Stimulated activated CD8-positive, alpha-beta memory T cell treated with anti-CD3 and anti-CD28 coated beads, Interleukin-7, amount 100 ng/mL, for 48 hours (primary cell): ENCODE data around the gene CABCOCO1.
A peak's percentile ranks its signal among the peaks of the same experiment; 100 is the strongest.

Experiments
- DNase-seq, 2 donors: peaks; one replicate each; pipeline ENCODE4 v3.0.0-alpha.2; 2020; ENCODE audit warnings: low read depth in 1 of 2; ENCODE audit errors: extremely low read depth in 1 of 2

Gene CABCOCO1

DNA sequence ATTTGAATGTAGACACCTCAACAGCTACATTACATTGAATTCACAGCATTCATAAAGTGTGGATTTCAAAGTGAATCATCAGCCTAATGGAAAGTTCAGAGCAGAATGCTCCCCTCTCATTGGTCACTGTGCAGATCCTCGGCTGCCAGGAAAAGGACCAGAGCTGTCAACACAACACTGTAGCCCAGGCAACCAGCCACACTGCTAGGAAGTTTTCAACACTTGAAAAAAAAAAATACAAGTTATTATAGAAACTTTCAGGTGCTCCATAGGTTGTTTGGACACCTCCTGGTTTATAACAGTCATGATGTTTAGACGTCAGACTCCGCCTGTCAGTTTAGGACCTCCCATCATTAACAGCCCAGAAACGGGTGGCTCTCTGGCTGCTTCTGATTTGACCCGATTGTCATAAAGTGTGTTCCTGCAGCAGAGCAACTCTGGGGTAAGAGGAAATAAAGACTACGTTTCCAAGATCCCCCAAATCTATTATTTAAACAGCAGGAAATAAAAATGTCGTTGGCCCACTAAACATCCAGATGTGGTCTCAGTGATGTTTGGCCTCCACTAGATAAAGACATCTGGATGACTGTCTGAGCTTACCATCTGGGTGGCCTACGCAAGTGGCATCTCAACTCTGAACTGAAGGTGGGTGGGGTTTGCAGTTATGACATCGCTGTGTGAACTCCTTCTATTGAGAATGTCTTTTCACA, 117.4 kb downstream of the CABCOCO1 start:
- DNase-seq: peak; percentile 15 to 18

DNA sequence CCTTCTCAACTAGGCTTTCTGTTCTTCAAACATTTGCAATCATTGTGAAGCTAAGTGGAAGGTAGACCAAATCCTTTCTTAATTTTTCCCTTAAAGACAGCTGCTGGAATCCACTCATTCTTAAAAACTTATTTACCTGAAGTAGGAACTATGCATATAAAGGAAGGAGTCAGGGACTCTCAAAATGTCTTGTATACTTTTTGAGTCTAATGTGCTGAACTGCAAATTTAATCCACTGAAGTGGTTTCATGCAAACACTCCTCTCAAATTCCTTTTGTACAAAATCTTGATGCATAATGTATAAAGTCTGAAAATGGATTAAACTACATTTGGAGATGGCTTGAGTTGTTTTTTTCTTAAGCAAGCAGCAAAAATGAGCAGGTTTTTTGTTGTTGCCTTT, 118.0 kb downstream of the CABCOCO1 start:
- DNase-seq: no peak

DNA sequence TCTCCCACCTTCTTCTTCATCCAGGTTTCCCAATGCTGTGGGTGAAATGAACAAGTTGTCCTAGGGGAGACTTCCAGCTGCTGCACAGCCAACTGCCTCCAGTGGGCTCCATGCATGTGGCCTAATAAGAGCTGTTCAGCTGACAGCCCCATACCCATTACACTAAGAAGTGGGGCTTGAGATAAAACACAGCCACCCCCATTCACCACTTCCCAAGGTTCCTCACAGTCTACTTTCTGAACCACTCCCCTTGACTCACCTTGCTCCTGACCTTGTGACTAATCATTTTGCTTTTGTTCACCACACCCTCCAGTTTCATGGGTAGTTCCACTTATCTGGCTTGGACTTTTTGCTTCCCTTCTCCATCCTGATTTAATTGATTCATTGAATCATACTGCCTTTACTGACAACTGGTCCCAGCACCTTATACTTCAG, 119.3 kb downstream of the CABCOCO1 start:
- peak in 1 of 2 donors; percentile 27 for DNase-seq

GRCh38 chr10:61784354-61785133, 121.8 kb downstream of the CABCOCO1 start:
- DNase-seq: peak in 1 of 2 donors; percentile 51

DNA sequence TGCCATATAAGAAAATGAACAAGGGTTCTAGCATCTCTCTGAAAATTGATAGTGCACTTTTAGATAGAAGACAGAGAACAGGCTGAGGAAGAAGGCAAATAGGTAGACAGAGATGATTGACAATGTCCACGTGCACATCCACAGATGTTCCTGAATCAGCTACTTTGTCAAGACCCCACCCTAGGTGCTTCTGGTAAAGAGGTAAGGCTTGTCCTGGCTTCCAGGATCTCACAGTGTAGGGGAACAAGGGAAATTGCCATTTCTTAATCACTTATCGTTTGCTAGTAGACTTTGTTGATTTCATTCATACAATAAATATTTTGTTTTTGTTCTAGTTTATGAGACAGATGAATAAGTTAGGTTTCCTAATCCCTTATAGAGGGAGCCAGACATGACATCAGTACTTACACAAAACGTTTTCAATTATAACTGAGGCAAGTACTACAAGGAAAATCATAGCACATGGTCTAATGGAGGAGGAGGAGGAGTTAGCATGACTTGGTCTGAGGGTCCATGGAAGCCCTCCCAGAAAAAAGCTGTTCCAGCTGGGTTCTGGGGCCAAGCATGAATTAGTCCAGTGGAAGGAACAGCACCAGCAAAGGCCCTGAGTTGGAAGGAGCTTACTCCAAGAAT, 122.9 kb downstream of the CABCOCO1 start:
- DNase-seq: no peak

DNA sequence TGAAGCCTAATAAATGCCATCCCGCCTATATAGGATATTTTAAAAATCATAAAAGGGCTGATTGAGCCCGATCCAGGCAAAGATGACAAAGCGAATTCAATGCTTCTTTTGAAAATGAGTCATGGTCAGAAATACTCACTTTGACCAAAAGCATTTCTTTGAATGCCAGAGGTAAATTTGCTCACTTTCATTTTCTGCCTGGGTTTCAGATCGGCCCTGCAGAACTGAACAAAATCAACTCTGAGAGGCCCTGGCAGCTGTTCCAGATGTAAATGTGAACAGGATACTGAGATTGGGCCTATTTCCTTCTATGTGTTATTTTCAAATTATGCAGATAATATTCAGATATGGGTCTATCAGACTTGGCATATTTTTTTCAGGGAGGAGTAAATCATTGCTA, 124.0 kb downstream of the CABCOCO1 start:
- peak in 1 of 2 donors; percentile 23 for DNase-seq

- no peak for DNase-seq
Observed at GRCh38 chr10:61787170-61787569, 124.4 kb downstream of the CABCOCO1 start.

DNA sequence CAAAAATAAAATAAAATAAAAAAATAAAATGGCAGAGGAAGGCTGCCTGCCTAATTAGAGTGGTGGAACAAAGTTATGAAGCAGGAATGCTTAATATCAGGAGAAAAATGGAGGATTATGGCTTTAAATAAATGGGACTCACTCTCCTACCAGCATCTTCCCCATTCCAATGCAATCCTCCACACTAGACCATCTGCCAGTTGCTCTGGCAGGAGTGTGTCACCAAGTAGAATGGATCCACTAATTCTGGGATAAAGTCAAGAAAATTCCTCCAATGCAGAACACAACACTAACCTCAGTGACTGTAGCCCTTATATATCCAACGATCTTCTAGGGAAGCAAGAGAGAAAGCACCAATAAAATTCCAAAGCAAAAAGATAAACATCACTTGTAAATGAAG, 126.3 kb downstream of the CABCOCO1 start:
- DNase-seq: no peak

GRCh38 chr10:61791216-61791615, 128.5 kb downstream of the CABCOCO1 start:
- no peak for DNase-seq

GRCh38 chr10:61792097-61792716, 129.5 kb downstream of the CABCOCO1 start:
- no peak for DNase-seq

DNA sequence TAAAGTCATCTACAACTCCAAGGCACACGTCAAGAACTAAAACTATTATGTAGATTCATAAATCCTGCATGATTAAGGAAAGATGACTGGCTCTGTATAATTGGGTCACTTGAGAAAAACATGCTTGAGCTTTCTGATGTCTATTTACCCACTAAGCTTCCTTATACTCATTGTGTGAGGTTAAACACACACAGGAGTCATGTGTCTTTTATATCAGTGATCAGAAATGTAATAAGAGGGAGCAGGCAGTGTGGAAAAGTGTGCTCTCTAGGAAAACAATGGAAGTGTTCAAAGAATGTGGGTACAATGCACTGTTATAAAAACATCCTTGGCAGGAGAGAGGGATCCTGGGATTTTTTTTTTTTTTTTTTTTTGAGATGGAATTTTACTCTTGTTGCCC, 130.2 kb downstream of the CABCOCO1 start:
- no peak for DNase-seq

DNA sequence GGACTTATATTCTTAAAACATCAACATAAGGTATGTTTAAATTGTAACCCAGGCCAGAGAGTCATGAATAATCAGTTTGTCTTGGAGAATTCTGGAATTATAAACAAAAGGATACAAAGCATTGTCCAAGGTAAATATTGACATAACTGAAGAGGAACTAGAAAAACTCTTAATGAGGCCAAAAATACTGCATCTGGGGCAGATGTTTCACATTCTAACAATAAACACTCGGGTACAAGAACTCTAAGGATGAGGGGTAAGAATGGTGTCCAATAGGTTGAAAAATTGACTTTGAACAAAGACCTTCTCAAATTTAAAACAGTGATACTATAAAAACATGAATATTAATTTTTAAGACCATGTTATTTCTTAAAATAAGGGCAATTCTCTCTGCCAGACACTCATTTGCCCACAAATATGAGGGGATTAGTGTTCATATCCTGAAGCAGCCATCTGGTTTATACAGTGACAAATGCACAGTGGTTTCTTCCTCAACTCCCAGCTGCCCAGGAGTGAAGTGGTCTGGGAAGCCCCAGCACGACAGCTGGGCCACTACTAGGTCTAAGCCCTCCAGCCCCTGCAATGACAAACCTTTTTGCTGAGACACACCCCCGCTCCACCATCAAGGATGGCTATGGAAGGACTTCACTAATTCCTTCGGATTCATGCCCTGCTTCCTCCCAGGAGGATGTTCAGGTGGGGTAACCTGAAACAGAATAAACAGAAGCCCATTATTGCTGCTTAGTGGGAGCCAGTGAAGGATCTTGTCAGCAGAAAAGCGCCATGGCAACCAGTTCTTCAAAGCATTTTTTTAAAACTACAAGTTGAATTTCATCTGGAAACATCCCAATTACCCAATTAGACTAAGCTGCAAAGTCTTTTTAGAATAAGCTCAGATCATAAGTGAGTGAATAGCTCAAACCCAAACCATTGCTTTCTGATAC, 131.3 kb downstream of the CABCOCO1 start:
- DNase-seq: no peak

DNA sequence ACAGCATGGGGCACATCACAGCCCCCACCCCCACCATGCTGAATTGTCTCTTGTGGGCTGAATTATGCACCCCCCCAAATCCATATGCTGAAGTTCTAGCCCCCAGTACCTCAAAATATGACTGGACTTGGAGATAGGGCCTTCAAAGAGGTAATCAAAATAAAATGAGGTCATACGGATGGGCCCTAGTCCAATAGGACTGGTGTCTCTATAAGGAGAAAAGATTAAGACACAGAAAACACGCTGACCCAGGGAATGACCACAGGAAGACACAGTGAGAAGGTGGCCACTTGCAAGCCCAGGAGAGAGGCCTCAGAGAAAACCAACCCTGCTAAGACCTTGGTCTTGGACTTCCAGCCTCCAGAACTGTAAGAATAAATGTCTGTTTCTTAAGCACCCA, 132.4 kb downstream of the CABCOCO1 start:
- no peak for DNase-seq

GRCh38 chr10:61795551-61795950, 132.8 kb downstream of the CABCOCO1 start:
- DNase-seq: no peak

GRCh38 chr10:61796785-61797184, 134.1 kb downstream of the CABCOCO1 start:
- DNase-seq: no peak

DNA sequence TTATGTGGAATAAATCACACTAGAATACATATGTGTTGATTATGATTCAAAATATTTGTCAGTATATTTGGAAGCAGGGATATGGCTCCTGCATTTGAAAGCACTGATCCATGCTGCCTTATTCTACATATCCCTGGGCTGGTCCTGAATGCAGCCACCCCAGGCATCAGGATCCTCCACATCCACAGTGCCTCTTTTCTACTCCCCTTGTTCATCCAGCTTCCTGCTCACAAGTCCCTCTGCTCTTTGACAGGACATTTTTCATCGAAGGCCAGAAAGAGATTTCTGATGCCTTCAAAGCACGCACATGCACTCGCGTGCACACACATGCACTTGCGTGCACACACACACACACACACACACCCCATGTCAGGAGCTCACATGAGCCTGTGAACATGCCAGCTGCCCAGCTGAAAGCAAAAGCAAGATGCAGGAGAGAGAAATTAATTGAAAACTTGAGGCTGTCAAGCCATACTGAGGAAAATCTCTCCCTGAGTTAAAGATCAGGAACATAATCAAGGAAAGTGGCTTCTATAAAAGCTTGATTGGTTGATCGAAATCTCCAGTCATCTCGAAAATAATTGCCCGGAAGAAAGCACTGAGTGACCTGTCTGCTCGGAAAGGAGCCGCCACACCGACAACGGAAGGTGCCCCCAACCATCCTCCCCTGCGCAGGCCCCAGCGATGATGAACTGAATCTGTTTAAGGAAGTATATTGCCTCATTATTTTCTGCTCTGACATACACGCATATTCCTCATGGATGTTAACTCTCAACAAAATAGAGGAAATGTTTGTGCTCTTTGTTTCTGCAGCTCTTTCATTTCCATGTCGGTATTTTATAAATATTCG, 134.8 kb downstream of the CABCOCO1 start:
- no peak for DNase-seq

DNA sequence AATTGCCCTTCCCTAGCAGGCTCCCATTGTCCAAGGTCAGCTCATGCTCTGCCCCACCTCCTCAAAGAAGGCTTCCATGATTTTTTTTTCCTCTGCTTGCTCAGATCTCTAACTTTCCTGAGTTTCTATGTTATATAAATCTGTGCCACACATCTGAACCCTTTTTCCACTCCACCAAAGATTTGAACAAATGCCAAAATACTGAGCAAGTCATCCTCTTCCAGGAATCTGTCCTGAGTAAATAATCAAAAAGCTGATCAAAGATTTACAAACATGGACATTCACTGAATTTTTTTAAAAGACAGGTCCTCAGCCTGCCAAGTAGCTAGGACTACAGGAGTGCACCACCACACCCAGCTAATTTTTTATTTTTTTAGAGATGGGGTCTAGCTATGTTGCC, 136.0 kb downstream of the CABCOCO1 start:
- no peak for DNase-seq

DNA sequence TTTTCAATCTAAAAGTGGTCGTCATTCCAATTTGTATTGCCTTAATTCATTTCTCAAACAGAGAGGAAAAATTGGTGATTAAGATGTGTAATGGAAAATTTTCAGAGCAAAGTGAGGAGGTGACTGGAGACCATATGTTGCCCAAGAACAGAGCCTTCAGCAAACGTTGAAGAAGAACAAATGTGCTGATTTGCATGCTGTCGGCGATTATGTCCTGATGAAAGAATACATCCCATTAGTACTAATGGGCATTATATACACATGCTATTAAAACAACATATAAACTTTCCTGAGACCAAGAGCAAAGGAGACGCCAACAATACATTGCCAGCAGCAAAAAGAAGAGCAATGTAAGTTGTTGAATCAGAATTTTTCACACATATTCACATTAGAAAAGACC, 138.8 kb downstream of the CABCOCO1 start:
- no peak for DNase-seq

DNA sequence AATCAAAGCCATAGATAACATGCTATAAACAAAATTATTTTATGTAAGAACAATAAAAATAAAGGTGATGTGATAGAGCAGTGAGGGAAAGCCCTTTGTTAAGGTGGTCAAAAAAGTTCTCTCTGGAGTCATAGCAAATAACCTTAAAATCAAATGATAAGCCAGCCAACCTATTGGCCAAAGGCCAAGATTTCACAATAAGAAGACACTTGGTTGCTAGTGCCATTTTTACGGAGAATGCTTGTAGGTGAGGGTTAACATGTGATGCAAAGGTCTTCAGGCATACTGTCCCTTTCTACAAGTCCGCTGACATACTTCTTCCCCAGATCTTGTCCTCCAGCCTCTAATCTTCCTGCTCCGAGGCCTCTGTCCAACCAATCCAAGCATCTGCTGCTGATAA, 140.5 kb downstream of the CABCOCO1 start:
- DNase-seq: no peak
